ENCODE results near the gene CELF1.

The CELF1 gene

DNA sequence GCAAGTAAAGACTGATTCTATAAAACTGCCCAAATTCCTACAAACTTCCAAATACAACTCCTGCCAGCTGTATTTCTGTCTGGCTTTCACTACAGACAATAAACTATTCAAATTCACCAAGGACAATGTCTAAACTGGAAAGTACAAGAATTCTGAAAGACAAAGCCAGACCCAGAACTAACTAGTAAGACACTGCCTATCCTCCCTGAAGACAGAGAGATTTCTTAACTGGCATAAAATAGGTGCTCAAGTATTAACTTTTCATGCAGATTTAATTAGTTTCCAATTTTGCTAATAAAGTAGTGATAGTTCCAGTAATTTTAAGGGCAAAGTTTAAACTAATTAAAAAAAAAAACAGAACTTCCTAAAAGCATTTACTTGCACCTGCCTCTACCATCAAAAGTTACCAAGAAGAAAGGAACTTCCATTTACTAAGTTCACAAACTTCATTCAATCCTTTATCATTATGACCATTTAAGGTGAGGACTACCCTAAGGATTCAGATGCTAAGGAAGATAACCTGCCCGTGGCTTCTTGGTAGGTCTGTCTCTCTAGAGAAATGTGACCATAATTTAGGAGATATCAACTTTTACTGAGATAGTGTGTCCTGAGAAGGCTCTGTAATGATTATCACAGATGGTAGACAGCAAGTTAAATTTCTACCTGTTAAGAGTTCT is 45.2 kb downstream of the CELF1 start:
- no peak for FAIRE-seq

GRCh38 chr11:47506795-47507562 is 46.0 kb downstream of the CELF1 start:
- FAIRE-seq, result no peak

DNA sequence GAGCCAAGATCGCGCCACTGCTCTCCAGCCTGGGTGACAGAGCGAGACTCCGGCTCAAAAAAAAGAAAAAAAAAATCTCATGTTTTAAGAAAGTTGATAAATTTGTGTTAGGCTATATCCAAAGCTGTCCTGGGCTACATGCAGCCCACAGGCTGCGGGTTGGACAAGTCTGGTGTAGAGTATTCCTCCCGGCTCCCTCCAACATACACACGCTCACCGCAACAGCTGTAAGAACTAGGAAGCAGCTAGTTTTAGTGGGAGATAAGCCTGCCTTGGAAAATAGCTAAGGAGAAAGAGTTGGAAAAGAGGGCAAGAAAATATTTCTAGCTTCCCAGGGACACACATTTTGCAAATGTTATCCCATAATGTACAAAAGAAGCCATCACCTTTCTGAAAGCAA is 46.6 kb downstream of the CELF1 start:
- no peak for FAIRE-seq

GRCh38 chr11:47504910-47505309 is 48.0 kb downstream of the CELF1 start:
- no peak for FAIRE-seq

DNA sequence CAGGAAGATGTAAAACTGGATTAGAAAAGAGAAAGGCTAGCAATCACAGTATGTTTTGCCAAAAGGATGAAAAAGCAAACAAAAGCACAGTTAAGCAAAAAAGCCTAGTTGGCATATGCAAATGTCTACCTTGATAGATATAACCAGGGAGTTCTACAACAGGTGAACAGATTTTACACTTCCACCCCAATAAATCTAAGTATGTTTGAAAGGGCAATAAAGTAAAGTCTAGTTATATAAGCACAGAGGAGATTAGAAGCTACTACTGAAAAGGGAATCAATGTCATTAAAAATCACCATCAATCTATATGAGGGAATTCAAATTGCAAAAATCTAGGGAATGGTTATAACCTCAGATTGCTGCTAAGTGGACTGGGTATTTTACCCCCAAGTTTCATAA is 49.7 kb downstream of the CELF1 start:
- FAIRE-seq, result no peak

DNA sequence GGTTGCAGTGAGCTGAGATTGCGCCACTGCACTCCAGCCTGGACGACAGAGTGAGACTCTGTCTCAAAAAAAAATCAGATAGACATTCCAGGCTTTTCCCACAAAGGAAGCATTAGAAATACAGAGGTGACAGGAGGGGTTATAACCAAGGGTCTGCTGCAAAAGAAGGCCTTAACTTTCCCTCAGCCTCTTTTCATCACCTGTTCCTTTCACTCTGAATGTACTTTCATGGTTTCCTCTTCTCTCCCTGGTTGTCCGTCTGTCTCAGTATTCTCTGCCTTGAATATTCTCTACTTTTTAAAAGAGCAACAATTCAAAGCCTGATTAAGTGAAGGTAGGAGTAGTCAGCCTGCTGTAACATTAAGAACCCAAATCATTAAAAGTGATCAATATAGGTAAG is 50.2 kb downstream of the CELF1 start:
- no peak for FAIRE-seq

DNA sequence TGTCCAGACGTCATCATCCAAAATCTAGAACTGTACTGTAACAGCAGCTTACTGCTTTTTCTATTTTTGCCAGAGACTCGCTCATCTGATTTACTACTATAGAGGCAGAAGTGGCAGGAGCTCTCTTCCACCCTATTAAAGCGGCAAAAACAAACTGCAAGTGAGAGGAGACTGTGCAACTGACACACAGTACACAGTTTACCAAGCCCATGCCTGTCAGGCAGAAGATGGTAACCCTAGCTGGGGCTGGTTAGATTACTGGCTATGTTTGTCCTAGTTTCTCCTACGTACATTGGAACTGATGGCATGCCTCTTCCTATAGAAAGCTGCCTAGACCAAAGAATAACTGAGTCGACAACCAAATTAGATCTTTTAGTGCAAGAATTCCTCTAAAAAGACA is 51.8 kb downstream of the CELF1 start:
- FAIRE-seq, result no peak

DNA sequence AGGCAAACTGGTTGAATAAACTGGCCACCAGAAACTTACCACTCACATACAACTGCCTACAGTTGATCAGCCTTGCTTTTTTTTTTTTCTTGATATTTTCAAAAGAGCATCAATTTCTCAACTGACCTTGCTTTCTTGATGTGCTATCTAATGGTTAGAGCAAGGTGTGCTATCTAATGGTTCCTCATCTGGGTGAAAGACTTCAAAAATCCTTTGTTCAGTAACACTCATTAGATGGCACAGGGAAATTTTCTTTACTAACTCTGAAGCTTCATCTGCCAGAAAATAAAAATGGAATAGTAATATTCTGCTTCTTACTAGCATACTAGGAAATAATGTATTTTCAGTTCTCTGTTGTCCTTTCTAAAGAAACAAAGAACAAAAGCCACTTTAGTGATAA is 52.8 kb downstream of the CELF1 start:
- no peak for FAIRE-seq

GRCh38 chr11:47499614-47500013 is 53.3 kb downstream of the CELF1 start:
- FAIRE-seq, result no peak

DNA sequence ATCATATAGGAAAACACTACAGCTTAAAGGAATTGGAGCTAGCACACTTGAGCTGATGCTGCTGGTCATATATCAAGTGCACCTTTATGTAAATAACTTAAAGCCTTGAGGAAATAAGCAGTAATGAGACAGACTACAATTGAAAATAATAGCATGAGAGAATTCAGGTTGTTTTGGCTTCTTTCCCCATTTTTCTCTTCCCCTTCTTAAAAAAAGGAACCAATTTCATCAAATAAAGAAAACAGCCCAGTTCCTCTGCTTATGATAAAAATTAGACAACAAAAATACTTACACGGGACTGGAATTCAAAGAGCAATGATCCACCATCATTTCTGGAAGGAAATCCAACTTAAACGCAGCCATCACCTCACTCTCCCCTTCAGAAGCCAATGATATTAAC is 53.8 kb downstream of the CELF1 start:
- no peak for FAIRE-seq

DNA sequence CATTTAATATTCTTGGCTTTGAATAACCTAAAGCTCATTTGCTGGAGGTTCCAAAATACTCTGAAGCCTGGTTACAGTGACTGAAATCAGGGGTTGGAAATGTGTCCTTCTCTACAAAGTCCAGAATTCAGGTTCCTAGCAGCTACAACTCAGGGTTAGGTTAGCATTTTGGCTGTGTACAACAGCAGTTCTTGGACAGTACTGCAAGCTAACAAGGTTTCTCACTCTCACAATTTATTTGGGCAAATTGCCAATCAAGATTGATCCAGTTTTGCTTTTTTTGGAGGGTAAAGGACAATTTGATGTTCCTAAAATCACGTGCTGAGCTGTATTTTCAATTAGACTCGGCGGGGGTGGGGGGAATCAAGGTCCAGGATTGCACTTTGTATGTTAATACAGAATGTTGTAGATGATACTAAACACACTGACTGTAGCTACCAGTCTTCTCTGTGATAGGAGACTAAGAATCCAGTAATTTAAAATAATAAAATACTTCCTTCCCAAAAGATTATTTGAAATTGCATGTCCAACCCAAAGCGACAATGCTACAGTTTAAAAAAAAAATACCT is 54.3 kb downstream of the CELF1 start:
- FAIRE-seq, result no peak

DNA sequence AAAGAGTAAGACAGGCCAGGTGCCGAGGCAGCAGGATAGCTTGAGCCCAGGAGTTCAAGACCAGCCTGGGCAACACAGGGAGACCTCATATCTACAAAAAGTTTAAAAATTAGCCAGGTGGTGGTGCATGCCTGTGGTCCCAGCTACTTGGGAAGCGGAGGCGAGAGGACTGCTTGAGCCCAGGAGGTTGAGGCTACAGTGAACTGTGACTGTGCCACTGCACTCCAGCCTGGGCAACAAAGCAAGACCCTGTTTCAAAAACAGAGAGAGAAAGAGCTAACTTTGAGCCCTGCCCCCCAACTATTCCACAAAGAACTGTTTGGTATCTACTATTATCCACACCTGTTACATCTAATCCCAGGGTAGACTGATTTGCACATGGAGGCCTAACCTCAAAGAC is 54.8 kb downstream of the CELF1 start:
- FAIRE-seq, result no peak

DNA sequence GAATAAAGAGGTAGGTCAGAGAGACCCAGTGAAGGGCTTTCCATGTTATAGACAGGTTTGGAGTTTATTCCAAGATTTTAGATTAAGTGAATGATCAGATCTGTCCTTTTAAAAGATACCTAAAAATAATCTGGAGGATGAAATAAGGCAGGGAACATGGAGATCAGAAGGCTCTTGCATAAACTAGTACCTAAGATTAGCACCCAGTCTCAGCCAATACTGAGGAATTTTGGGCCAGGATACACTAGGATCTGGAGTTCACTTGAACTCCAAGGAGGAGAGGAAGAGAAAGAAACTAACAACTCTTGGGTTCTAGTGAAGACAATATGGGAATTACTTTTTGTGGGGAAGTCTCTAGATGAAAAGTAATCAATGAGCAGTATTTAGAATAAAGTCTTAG is 56.1 kb downstream of the CELF1 start:
- no peak for FAIRE-seq

DNA sequence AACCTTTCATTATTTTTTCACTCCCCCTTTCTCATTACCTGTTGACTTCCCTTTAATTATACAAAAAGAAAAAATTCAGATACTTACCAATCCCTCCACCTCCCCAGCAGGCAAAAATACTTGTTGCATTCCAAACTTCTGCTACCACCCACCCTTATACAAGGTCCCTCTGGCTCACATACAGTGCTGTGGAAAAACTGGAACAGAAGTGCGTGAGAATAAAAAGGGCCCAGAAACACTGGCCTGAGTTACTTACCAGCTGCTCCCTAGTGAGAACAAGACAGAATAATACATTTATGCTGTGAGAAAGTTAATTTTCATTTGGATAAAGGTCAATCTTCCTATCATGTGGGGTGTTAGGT is 57.1 kb downstream of the CELF1 start:
- FAIRE-seq, result no peak

DNA sequence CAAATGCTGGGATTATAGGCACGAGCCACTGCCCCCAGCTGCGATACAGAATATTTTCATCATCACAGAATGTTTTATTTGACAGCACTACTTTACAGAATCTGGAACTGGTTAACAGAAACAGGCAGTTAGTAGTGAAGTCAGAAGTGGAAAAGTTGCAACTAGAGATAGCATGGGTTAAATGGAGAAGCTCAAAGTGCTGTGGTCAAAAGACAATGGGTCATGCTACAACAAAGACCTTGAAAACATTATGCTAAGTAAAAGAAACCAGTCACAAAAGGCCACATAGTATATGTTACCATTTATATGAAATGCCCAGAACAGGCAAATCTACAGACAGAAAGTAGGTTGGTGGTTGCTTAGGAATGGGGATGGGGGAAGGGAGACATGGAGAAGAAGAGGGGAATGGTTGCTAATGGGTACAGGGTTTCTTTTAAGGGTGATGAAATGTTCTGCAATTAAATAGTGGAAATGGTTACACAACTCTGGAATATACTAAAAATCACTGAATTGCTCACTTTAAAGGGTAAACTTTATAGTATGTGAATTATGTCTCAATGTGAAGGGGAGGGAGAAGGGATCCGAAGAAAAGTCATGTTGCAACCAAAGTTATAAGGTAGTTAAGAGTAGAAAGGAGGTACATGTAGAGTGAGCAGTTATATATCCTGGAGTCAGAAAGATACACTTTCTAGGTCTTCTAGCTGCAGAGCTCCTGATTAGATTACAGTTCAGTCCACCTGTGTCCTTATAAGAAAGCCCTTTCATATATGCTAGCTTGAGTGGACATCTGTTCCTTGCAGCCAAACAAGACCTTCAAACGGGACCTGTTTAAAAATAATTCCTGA is 57.7 kb downstream of the CELF1 start:
- no peak for FAIRE-seq

GRCh38 chr11:47489395-47489755 is 63.6 kb downstream of the CELF1 start:
- FAIRE-seq, result no peak

- no peak for FAIRE-seq
These were observed 64.1 kb downstream of the CELF1 start for GRCh38 chr11:47488674-47489394.

- FAIRE-seq, result no peak
These were observed 64.8 kb downstream of the CELF1 start for GRCh38 chr11:47488111-47488510.

DNA sequence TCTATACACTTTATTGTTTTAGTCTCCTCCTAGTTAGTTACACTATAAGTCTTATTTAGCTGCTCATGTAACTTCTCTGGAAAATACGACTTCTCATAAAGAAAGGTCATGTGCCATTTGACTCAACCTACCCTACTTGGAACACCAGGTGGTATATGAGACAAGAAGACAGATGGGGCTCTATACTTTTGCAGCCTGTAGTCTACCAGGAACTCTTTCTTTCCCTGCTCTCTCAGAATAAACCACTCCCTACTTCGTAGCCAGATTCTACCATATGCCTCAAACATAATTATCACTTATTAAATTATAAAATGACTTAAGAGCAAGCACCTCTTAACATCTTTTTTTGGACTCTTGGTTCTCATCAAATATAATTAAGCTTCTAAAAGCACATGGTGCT is 65.5 kb downstream of the CELF1 start:
- no peak for FAIRE-seq

- no peak for FAIRE-seq
These were observed 67.8 kb downstream of the CELF1 start for GRCh38 chr11:47485107-47485506.

DNA sequence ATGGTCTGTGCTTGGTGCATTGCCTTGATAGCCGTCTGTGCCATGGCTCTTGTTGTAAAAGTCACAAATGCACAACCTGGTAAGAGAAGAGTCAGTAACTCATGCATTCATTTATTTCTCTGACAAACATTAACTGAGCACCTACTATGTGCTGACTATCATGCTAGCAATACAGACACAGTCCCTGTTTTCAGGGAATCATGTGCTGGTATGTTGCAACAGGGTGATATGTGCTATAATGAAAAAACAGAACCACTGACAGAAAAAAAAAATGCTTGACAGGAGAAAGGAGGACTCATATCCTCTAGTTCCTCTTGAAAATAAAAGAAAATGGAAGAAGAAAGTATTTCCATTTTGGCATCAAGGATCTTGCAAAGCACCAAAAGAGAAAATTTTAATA is 69.5 kb downstream of the CELF1 start:
- no peak for FAIRE-seq

DNA sequence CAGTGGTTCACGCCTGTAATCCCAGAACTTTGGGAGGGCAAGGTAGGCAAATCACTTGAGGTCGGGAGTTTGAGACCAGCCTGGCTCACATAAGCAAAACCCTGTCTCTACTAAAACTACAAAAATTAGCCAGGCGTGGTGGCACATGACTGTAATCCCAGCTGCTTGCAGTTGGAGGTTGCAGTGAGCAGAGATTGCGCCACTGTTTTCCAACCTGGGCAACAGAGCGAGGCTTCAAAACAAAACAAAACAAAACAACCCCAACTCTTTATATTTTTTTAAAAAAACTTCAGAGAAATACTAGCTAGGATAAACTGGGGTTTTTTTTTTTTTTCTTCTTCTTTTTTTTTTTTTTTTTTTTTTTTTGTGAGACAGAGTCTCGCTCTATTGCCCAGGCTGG is 72.2 kb downstream of the CELF1 start:
- FAIRE-seq, result no peak

All from A204.1 (cell line).